ENCODE data around the gene PGF. TPM values are rescaled to one million over a fixed set of nuclear protein-coding genes. Genes with fewer than 3 reads are reported as not detected.

PGF gene
- total and polyA plus RNA-seq, 2 of the 13 experiments (the other 11 are each of a cell fraction or from before 2014, with no cell fraction given) = 10.7 to 27.5 TPM

DNA sequence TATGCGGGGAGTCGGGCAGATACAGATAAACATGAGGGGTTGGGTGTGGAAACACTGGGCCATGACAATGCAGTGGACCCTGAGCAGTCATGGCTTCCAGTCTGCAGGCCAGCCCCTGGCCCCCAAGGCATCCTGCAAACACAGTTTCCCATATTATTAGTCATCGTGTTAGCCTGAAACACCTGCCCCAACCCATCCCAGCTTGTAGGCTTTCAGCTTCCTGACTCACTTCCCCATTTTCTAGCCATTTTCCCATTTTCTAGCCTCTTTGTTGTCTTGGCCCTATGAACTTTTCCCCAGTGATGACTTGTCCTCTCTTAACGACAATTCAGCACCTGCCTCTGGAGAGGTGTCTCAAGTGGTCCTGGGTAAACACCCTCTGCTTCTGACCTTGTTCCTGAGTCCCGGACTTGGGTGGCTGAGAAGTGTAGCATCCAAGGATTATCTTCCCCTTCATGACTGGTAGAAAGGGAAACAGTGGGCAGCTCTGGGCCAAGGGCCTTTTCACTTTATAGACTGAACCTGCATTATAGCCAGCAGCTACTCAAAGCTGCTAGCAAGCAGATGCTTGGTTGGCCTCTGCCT, 4.3 kb upstream of the PGF start:
- Histone ChIP-seq H3K27me3 (ENCODE audit: control insufficient read depth in 1 of 2, insufficient read depth in 2 of 2, low read length in 2 of 2) (peaks cover 3 to 26% of the 10 kb centered on the region in 2 experiments; a peak in 3 of 5 replicates), H4K20me1 (ENCODE audit: insufficient read depth, low read length) (no peaks in the 10 kb centered on the region), H3K4me2 (ENCODE audit: low read depth, low read length) (no peak overlapping the region), H3K79me2 (ENCODE audit: insufficient read depth, low read length) (no peaks in the 10 kb centered on the region), H3K9ac (ENCODE audit: insufficient read depth, low read depth, low read length) (no peak overlapping the region), H2AFZ (ENCODE audit: low read length) (no peak overlapping the region), H3K36me3 (replicated peaks in 1 of 2; ENCODE audit: control insufficient read depth in 1 of 2, insufficient read depth in 2 of 2, low read length in 2 of 2) (no peaks in the 10 kb centered on the region), H3K4me3 (replicated peaks in 1 of 3; ENCODE audit: insufficient read depth in 1 of 3, low read depth in 2 of 3, low read length in 3 of 3) (no peak overlapping the region), H3K27ac (ENCODE audit: extremely low read length, insufficient read depth, low read length) (no peak overlapping the region), H3K4me1 (ENCODE audit: insufficient read depth, low read length) (peaks cover 43% of the 10 kb centered on the region), H3K9me3 (ENCODE audit: low read length) (no peaks in the 10 kb centered on the region)
- WGBS (ENCODE audit: low lambda C conversion rate) = 37% methylated on average over 5 of the region's 5 CpGs
- DNase-seq (ENCODE audit: low spot score) = no peak
- in situ Hi-C loops (cut with HindIII; ENCODE audit: extremely low pct_ligation_motif_present, low pct_unique_long_range_greater_than_20kb) = no loop called here
- ChIA-PET CTCF (ENCODE audit: low intra/inter-chr PET ratio, low total read pairs) (no interaction called here), POLR2A (interaction anchor here (1.0 kb wide), 1 partner anchor 8 kb away, joined by 4 read pairs; no protein-coding TSS in a partner anchor)
- TF ChIP-seq ZNF768 (CRISPR knock-in tag; IDR thresholded peaks at IDR 0.05) (no peak), KDM5B (CRISPR knock-in tag; IDR thresholded peaks at IDR 0.05; ENCODE audit: borderline replicate concordance) (no peak), SP2 (CRISPR knock-in tag; IDR thresholded peaks at IDR 0.05) (no peak), RFX3 (CRISPR knock-in tag; IDR thresholded peaks at IDR 0.05) (no peak), ZNF256 (CRISPR knock-in tag; conservative IDR thresholded peaks at IDR 0.05) (no peak), STAT5B (CRISPR knock-in tag; IDR thresholded peaks at IDR 0.05) (no peak), SP140L (CRISPR knock-in tag; IDR thresholded peaks at IDR 0.05; ENCODE audit: borderline replicate concordance) (no peak), ZNF530 (CRISPR knock-in tag; IDR thresholded peaks at IDR 0.05; ENCODE audit: low read depth) (no peak), ZFP1 (CRISPR knock-in tag; IDR thresholded peaks at IDR 0.05) (no peak), ZNF549 (CRISPR knock-in tag; IDR thresholded peaks at IDR 0.05) (no peak), NR2F2 (IDR thresholded peaks at IDR 0.05; ENCODE audit: borderline replicate concordance, low read depth) (no peak), PRPF4 (IDR thresholded peaks at IDR 0.05; ENCODE audit: low read depth, low read length, poor library complexity, severe bottlenecking) (no peak), AGO1 (IDR thresholded peaks at IDR 0.05; ENCODE audit: low read depth, low read length, poor library complexity, severe bottlenecking) (no peak), ISL2 (CRISPR knock-in tag; IDR thresholded peaks at IDR 0.05) (no peak), ZNF737 (CRISPR knock-in tag; IDR thresholded peaks at IDR 0.05; ENCODE audit: borderline replicate concordance) (no peak), ZNF383 (CRISPR knock-in tag; IDR thresholded peaks at IDR 0.05; ENCODE audit: borderline replicate concordance) (no peak), ZNF180 (CRISPR knock-in tag; IDR thresholded peaks at IDR 0.05; ENCODE audit: borderline replicate concordance, low read depth) (no peak), POLR2G (IDR thresholded peaks at IDR 0.05; ENCODE audit: low read depth, low read length) (no peak)
- TF ChIP-seq, protein P1, sequence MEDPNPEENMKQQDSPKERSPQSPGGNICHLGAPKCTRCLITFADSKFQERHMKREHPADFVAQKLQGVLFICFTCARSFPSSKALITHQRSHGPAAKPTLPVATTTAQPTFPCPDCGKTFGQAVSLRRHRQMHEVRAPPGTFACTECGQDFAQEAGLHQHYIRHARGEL (CRISPR knock-in tag; IDR thresholded peaks at IDR 0.05) = no peak
- TF ChIP-seq, protein P2, sequence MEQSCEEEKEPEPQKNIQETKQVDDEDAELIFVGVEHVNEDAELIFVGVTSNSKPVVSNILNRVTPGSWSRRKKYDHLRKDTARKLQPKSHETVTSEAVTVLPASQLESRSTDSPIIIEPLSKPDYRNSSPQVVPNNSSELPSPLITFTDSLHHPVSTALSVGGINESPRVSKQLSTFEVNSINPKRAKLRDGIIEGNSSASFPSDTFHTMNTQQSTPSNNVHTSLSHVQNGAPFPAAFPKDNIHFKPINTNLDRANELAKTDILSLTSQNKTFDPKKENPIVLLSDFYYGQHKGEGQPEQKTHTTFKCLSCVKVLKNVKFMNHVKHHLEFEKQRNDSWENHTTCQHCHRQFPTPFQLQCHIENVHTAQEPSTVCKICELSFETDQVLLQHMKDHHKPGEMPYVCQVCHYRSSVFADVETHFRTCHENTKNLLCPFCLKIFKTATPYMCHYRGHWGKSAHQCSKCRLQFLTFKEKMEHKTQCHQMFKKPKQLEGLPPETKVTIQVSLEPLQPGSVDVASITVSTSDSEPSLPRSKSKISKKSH (CRISPR knock-in tag; IDR thresholded peaks at IDR 0.05; ENCODE audit: borderline replicate concordance) = no peak
- no peak for ATAC-seq
- intact Hi-C loops (cut with micrococcal nuclease; ENCODE audit: unreplicated experiment) = no loop called here
- BruUV-seq (replicated peaks) = no TSS peak
- no peak for FAIRE-seq
